Cardiac muscle cell (in vitro differentiated cells and primary cell): Measurements from ENCODE around the gene SLC16A10. TPM values are rescaled to one million over a fixed set of nuclear protein-coding genes. Genes with fewer than 3 reads are reported as not detected.
A peak's percentile ranks its signal among the peaks of the same experiment; 100 is the strongest.

ENCODE experiments used
- DNase-seq, 2 donors: peaks; one replicate each; pipeline versions ENCODE4 v3.0.0 to v3.0.0-alpha.2; 2010 to 2017; ENCODE audit warnings: low read depth in 1 of 2, low spot score in 1 of 2
- H3K27ac ChIP-seq: fragments of 200-600 bp; sonication (generic); 2 replicates; pipeline ENCODE4 v1.5.1; 2016
- H3K27me3 ChIP-seq: fragments of 200-600 bp; sonication (generic); 2 replicates; pipeline ENCODE4 v1.6.0; 2016; ENCODE audit warnings: control low read depth
- H3K36me3 ChIP-seq: fragments of 200-600 bp; sonication (generic); 2 replicates; pipeline ENCODE4 v1.5.1; 2016; ENCODE audit warnings: control low read depth
- H3K4me1 ChIP-seq: fragments of 200-600 bp; sonication (generic); 2 replicates; pipeline ENCODE4 v1.8.1; 2017; ENCODE audit warnings: low read depth, mild to moderate bottlenecking, mixed run types
- H3K4me3 ChIP-seq: fragments of 200-600 bp; sonication (generic); 2 replicates; pipeline ENCODE4 v1.5.1; 2016; ENCODE audit warnings: mild to moderate bottlenecking
- H3K9me3 ChIP-seq: fragments of 200-600 bp; sonication (generic); 2 replicates; pipeline ENCODE4 v1.5.1; 2017; ENCODE audit warnings: low read depth, mild to moderate bottlenecking, control low read depth
- polyA plus RNA-seq: library from polyadenylated mRNA; unstranded; fragments of >200 nt; fragmentation: Nextera tagmentation; extraction: Ambion mirVana; gene quantifications from 2 replicates; pipeline ENCODE4 v1.2.1, GENCODE V29; 2016
- total RNA-seq: library from RNA; depleted of rRNA; stranded (reverse); fragments of >200 nt; gene quantifications from 2 replicates; pipeline ENCODE4 v1.2.3, GENCODE V29; 2016
- TF ChIP-seq, protein P1 (sequence below): IDR thresholded peaks from 2 replicates; pipeline ENCODE4 v1.5.1; 2012; ENCODE audit warnings: low read depth, mild to moderate bottlenecking, low read length

Gene SLC16A10
- total and polyA plus RNA-seq, 2 experiments from 2014 or later: 8.1 to 21.4 TPM

DNA sequence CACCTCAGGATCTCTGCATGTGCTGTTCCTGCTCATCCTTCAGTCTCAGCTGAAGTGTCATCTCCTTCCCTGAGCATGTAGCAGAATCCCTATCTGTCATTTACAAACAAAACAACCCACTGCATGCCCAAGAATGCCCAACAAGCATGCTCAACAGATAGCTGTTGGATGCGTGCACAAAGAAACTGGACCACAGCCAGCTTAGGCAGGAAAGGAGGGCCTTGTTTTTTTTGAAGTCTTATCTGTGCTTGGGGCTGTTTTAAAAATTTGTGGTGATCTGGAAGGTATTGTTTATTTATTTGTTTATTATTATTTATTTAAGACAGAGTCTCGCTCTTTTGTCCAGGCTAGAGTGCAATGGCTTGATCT is 18.5 kb upstream of the SLC16A10 start:
- H3K4me1 ChIP-seq: no peaks in the 10 kb centered on the region
- no peaks in the 10 kb centered on the region for H3K27me3 ChIP-seq
- H3K4me3 ChIP-seq: no peak overlapping the region
- no peaks in the 10 kb centered on the region for H3K36me3 ChIP-seq
- H3K9me3 ChIP-seq: no peaks in the 10 kb centered on the region
- peak in 1 of 2 donors; percentile 16 for DNase-seq
- TF ChIP-seq, protein P1, sequence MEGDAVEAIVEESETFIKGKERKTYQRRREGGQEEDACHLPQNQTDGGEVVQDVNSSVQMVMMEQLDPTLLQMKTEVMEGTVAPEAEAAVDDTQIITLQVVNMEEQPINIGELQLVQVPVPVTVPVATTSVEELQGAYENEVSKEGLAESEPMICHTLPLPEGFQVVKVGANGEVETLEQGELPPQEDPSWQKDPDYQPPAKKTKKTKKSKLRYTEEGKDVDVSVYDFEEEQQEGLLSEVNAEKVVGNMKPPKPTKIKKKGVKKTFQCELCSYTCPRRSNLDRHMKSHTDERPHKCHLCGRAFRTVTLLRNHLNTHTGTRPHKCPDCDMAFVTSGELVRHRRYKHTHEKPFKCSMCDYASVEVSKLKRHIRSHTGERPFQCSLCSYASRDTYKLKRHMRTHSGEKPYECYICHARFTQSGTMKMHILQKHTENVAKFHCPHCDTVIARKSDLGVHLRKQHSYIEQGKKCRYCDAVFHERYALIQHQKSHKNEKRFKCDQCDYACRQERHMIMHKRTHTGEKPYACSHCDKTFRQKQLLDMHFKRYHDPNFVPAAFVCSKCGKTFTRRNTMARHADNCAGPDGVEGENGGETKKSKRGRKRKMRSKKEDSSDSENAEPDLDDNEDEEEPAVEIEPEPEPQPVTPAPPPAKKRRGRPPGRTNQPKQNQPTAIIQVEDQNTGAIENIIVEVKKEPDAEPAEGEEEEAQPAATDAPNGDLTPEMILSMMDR: no peak
- no peak overlapping the region for H3K27ac ChIP-seq

DNA sequence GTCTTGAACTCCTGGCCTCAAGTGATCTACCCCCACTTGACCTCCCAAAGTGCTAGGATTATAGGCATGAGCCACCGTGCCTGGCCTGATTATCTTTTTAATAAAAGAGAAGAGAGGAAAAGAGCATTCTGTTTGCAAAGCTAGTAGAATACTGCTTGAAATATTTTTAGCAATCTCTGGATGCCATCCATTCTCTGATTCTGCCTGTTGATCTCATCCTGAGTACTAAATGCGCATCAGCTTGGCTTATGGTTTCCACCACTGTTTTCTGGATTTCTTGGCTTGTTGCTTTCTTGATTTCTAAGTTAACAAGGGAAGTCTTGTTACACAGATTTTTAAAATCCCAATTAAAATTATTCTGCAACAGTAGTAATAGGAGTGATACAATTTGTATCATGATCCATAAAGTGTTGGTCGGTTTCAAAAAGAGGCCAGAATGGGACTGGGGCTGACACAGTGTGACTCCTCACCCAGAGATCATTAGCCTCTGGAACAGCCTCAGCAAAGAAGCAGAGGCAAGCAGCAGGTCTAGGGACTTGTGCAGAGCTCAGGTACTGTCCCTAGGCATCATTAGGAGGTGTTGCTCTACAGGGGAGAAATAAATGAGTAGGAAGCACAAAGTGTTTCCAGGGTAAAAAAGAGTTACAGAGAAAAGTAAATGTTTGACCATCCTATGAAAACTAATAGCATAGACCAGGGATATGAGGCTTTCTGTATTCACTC is 17.8 kb upstream of the SLC16A10 start:
- no peak for DNase-seq

DNA sequence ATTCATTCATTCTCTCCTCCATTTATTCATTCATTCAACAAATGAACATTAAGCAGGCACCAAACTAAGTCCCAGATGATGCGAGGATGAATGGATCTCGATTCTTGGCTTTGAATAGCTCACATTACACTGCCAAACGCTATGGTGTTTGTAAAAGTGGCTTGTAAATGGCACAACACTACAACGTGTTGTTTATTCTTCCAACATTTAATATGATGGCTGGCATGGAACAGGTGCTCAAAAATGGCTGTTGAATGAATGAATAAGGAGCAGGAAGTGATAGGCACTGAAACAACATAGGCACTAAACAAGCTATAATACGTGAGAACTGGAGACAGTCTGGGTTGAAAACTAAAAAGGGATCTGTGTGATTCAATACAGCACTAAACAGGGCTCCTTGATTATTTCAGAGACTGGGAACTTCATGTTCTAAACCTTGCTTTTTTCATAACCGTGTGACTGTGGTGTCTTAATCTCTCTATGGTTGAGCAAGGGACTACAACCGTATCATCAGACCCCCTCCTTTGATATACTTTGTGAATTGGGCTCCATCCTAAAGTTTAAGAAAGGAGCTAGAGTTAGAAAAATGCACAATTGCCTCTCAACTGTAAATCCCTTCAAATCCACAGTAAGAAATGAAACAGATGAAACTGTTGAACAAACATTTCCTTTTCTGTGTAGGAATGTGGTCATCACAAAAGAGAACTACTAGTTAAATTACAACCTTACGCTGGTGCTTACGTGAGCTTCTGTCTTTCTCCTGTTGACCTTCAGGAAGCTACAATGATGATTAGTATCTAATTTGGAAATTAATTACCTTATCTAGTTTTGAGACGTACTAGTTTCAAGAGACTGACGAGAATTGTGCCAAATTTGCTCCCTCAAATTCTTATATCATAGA is 16.9 kb upstream of the SLC16A10 start:
- Histone ChIP-seq H3K9me3 (no peaks in the 10 kb centered on the region), H3K27me3 (no peaks in the 10 kb centered on the region), H3K4me1 (no peaks in the 10 kb centered on the region), H3K4me3 (no peak overlapping the region), H3K27ac (no peak overlapping the region), H3K36me3 (no peaks in the 10 kb centered on the region)
- TF ChIP-seq, protein P1: no peak
- DNase-seq: no peak

More for the DNA sequence above, 17.8 kb upstream of the SLC16A10 start:
- Histone ChIP-seq H3K27me3 (no peaks in the 10 kb centered on the region), H3K4me3 (no peak overlapping the region), H3K36me3 (no peaks in the 10 kb centered on the region), H3K27ac (no peak overlapping the region), H3K9me3 (no peaks in the 10 kb centered on the region), H3K4me1 (no peaks in the 10 kb centered on the region)
- TF ChIP-seq, protein P1: no peak

DNA sequence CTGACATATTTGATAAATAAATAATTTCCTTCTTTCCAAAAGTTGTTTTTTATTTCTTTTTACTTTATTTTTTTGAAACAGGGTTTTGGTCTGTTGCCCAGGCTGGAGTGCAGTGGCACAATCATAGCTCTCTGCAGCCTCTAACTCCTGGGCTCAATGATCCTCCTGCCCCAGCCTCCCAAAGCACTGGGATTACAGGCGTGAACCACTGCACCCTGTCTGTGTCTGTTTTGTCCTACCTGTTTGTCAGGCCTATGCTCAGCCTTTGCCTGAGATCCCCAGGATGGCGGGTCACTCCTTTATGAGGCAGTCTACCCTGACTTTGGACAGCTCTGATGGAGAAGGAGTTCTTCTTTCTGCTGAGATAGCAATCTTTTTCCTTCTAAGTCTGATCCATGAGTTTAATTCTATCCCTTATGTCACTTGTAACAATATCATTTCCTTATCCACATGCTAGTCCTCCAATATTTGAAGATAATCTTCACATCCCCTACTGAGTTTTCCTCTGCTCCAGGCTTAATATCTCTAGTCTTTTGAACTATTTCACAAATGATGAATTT is 14.4 kb upstream of the SLC16A10 start:
- Histone ChIP-seq H3K27me3 (no peaks in the 10 kb centered on the region), H3K4me3 (no peak overlapping the region), H3K4me1 (no peaks in the 10 kb centered on the region), H3K9me3 (no peaks in the 10 kb centered on the region), H3K27ac (no peak overlapping the region), H3K36me3 (no peaks in the 10 kb centered on the region)
- TF ChIP-seq, protein P1: no peak
- no peak for DNase-seq

DNA sequence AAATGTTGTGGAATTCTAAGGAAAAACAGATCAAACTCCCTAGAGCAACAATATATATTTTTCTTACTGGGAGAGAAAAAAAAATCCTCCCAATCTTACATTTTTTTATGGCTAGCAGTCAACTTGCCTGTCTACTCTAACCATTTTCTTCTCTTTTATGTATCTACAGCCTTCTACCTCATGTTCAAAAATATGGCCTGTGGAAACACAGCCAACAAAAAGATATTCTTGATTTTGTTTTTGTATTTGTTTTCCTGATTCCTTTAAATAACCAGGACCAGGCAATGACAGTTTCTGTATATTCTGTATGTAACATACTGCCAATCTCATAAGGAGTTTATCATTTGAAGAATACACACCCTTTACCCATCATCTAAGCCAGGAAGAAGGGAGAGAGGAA is 13.0 kb upstream of the SLC16A10 start:
- Histone ChIP-seq H3K9me3 (no peaks in the 10 kb centered on the region), H3K27me3 (no peaks in the 10 kb centered on the region), H3K4me3 (no peak overlapping the region), H3K36me3 (no peaks in the 10 kb centered on the region), H3K27ac (no peak overlapping the region), H3K4me1 (no peaks in the 10 kb centered on the region)
- DNase-seq: no peak
- TF ChIP-seq, protein P1: no peak
